NCI-H1930 (cell line): Measurements from ENCODE around the gene NETO1.

Experiments used
- DNase-seq, 2 experiments: peaks; one replicate each; lab custom pipeline; 2025; lab: John Stamatoyannopoulos, UW

NETO1 gene

GRCh38 chr18:72727776-72728175 lies 140.0 kb downstream of the NETO1 start:
- no peak for DNase-seq

- no peak for DNase-seq
Observed at GRCh38 chr18:72727038-72727655, 140.6 kb downstream of the NETO1 start.

- DNase-seq = no peak
Observed at GRCh38 chr18:72726201-72726600, 141.6 kb downstream of the NETO1 start.

- DNase-seq = peak in 1 of 2 experiments; percentile 63
Observed at GRCh38 chr18:72721330-72721729, 146.5 kb downstream of the NETO1 start.

GRCh38 chr18:72720116-72720515 lies 147.7 kb downstream of the NETO1 start:
- DNase-seq = no peak

GRCh38 chr18:72704202-72704601 lies 163.6 kb downstream of the NETO1 start:
- DNase-seq = no peak

- DNase-seq = no peak
Observed at GRCh38 chr18:72700961-72701710, 166.7 kb downstream of the NETO1 start.

GRCh38 chr18:72697706-72698105 lies 170.1 kb downstream of the NETO1 start:
- DNase-seq = no peak

- DNase-seq = no peak
Observed at GRCh38 chr18:72692595-72692994, 175.2 kb downstream of the NETO1 start.
